B cell (primary cell): ENCODE data around the gene CARD9.

Experiments
- EZH2 ChIP-seq: IDR thresholded peaks from 2 replicates; pipeline ENCODE4 v1.6.1; 2012; ENCODE audit warnings: borderline replicate concordance, low read depth, mild to moderate bottlenecking, moderate library complexity, low read length; ENCODE audit not compliant: insufficient read depth, poor library complexity, severe bottlenecking
- TF ChIP-seq, protein P1 (sequence below): fragments of 200-600 bp; IDR thresholded peaks from one replicate; pipeline ENCODE4 v1.8.0; 2022; ENCODE audit warnings: antibody characterized with exemption, mild to moderate bottlenecking

- TF ChIP-seq, protein P1, sequence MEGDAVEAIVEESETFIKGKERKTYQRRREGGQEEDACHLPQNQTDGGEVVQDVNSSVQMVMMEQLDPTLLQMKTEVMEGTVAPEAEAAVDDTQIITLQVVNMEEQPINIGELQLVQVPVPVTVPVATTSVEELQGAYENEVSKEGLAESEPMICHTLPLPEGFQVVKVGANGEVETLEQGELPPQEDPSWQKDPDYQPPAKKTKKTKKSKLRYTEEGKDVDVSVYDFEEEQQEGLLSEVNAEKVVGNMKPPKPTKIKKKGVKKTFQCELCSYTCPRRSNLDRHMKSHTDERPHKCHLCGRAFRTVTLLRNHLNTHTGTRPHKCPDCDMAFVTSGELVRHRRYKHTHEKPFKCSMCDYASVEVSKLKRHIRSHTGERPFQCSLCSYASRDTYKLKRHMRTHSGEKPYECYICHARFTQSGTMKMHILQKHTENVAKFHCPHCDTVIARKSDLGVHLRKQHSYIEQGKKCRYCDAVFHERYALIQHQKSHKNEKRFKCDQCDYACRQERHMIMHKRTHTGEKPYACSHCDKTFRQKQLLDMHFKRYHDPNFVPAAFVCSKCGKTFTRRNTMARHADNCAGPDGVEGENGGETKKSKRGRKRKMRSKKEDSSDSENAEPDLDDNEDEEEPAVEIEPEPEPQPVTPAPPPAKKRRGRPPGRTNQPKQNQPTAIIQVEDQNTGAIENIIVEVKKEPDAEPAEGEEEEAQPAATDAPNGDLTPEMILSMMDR = no peak
- TF ChIP-seq EZH2 = no peak
Measured at GRCh38 chr9:136339958-136340310, 33.5 kb downstream of the CARD9 start.
